ENCODE measurements around the gene RCAN3.

Gene RCAN3

GRCh38 chr1:24503870-24504523 lies 1.4 kb downstream of the RCAN3 start:
- Histone ChIP-seq H3K9ac (ENCODE audit: insufficient read length, low read depth) (peak overlapping the region; percentile 81), H3K4me3 (ENCODE audit: insufficient read length, low read depth) (peak overlapping the region; percentile 86), H3K36me3 (ENCODE audit: insufficient read depth, insufficient read length, low read length) (no peaks in the 10 kb centered on the region), H3K4me1 (ENCODE audit: insufficient read depth, insufficient read length) (peaks cover 7% of the 10 kb centered on the region), H3K9me3 (ENCODE audit: insufficient read depth, low read length) (no peaks in the 10 kb centered on the region), H3K27me3 (ENCODE audit: insufficient read depth, insufficient read length) (no peaks in the 10 kb centered on the region)
- no peak for TF ChIP-seq ZNF274 (IDR thresholded peaks at IDR 0.05; ENCODE audit: low read depth, low read length)
- TF ChIP-seq YY1 (IDR thresholded peaks at IDR 0.05; ENCODE audit: insufficient read depth, insufficient read length) = no peak
- no peak for TF ChIP-seq SUZ12 (IDR thresholded peaks at IDR 0.05; ENCODE audit: extremely low read depth, insufficient read depth, insufficient read length)
- no peak for DNase-seq (ENCODE audit: low read depth, low spot score)

GRCh38 chr1:24504560-24504959 lies 1.9 kb downstream of the RCAN3 start:
- no peaks in the 10 kb centered on the region for H3K36me3 ChIP-seq (ENCODE audit: insufficient read depth, insufficient read length, low read length)
- no peak for TF ChIP-seq SUZ12 (IDR thresholded peaks at IDR 0.05; ENCODE audit: extremely low read depth, insufficient read depth, insufficient read length)
- no peak for TF ChIP-seq ZNF274 (IDR thresholded peaks at IDR 0.05; ENCODE audit: low read depth, low read length)
- TF ChIP-seq YY1 (IDR thresholded peaks at IDR 0.05; ENCODE audit: insufficient read depth, insufficient read length) = no peak
- no peak for DNase-seq (ENCODE audit: low read depth, low spot score)
- H3K9me3 ChIP-seq (ENCODE audit: insufficient read depth, low read length) = no peaks in the 10 kb centered on the region
- H3K9ac ChIP-seq (ENCODE audit: insufficient read length, low read depth) = no peak overlapping the region
- H3K27me3 ChIP-seq (ENCODE audit: insufficient read depth, insufficient read length) = no peaks in the 10 kb centered on the region
- H3K4me3 ChIP-seq (ENCODE audit: insufficient read length, low read depth) = no peak overlapping the region
- peaks cover 7% of the 10 kb centered on the region for H3K4me1 ChIP-seq (ENCODE audit: insufficient read depth, insufficient read length)

GRCh38 chr1:24505816-24506215 lies 3.2 kb downstream of the RCAN3 start:
- peaks cover 7% of the 10 kb centered on the region for H3K4me1 ChIP-seq (ENCODE audit: insufficient read depth, insufficient read length)
- H3K9ac ChIP-seq (ENCODE audit: insufficient read length, low read depth) = no peak overlapping the region
- no peaks in the 10 kb centered on the region for H3K27me3 ChIP-seq (ENCODE audit: insufficient read depth, insufficient read length)
- H3K36me3 ChIP-seq (ENCODE audit: insufficient read depth, insufficient read length, low read length) = no peaks in the 10 kb centered on the region
- TF ChIP-seq YY1 (IDR thresholded peaks at IDR 0.05; ENCODE audit: insufficient read depth, insufficient read length) (no peak), SUZ12 (IDR thresholded peaks at IDR 0.05; ENCODE audit: extremely low read depth, insufficient read depth, insufficient read length) (no peak), ZNF274 (IDR thresholded peaks at IDR 0.05; ENCODE audit: low read depth, low read length) (no peak)
- H3K9me3 ChIP-seq (ENCODE audit: insufficient read depth, low read length) = no peaks in the 10 kb centered on the region
- no peak overlapping the region for H3K4me3 ChIP-seq (ENCODE audit: insufficient read length, low read depth)
- DNase-seq (ENCODE audit: low read depth, low spot score) = no peak

- Histone ChIP-seq H3K9me3 (ENCODE audit: insufficient read depth, low read length) (no peaks in the 10 kb centered on the region), H3K36me3 (ENCODE audit: insufficient read depth, insufficient read length, low read length) (peaks cover 2% of the 10 kb centered on the region), H3K4me1 (ENCODE audit: insufficient read depth, insufficient read length) (peaks cover 4% of the 10 kb centered on the region), H3K27me3 (ENCODE audit: insufficient read depth, insufficient read length) (no peaks in the 10 kb centered on the region), H3K4me3 (ENCODE audit: insufficient read length, low read depth) (no peak overlapping the region), H3K9ac (ENCODE audit: insufficient read length, low read depth) (no peak overlapping the region)
- DNase-seq (ENCODE audit: low read depth, low spot score) = no peak
- TF ChIP-seq ZNF274 (IDR thresholded peaks at IDR 0.05; ENCODE audit: low read depth, low read length) (no peak), SUZ12 (IDR thresholded peaks at IDR 0.05; ENCODE audit: extremely low read depth, insufficient read depth, insufficient read length) (no peak), YY1 (IDR thresholded peaks at IDR 0.05; ENCODE audit: insufficient read depth, insufficient read length) (no peak)
Observed at GRCh38 chr1:24506691-24507381, 4.2 kb downstream of the RCAN3 start.

- H3K4me3 ChIP-seq (ENCODE audit: insufficient read length, low read depth) = no peak overlapping the region
- H3K9me3 ChIP-seq (ENCODE audit: insufficient read depth, low read length) = no peaks in the 10 kb centered on the region
- H3K27me3 ChIP-seq (ENCODE audit: insufficient read depth, insufficient read length) = no peaks in the 10 kb centered on the region
- TF ChIP-seq ZNF274 (IDR thresholded peaks at IDR 0.05; ENCODE audit: low read depth, low read length) (no peak), YY1 (IDR thresholded peaks at IDR 0.05; ENCODE audit: insufficient read depth, insufficient read length) (no peak), SUZ12 (IDR thresholded peaks at IDR 0.05; ENCODE audit: extremely low read depth, insufficient read depth, insufficient read length) (no peak)
- no peak overlapping the region for H3K9ac ChIP-seq (ENCODE audit: insufficient read length, low read depth)
- no peak for DNase-seq (ENCODE audit: low read depth, low spot score)
- peaks cover 3% of the 10 kb centered on the region for H3K4me1 ChIP-seq (ENCODE audit: insufficient read depth, insufficient read length)
- peaks cover 3% of the 10 kb centered on the region for H3K36me3 ChIP-seq (ENCODE audit: insufficient read depth, insufficient read length, low read length)
Observed at GRCh38 chr1:24507405-24507804, 4.8 kb downstream of the RCAN3 start.

GRCh38 chr1:24508911-24509310 lies 6.3 kb downstream of the RCAN3 start:
- DNase-seq (ENCODE audit: low read depth, low spot score) = no peak
- Histone ChIP-seq H3K36me3 (ENCODE audit: insufficient read depth, insufficient read length, low read length) (peaks cover 3% of the 10 kb centered on the region), H3K9me3 (ENCODE audit: insufficient read depth, low read length) (no peaks in the 10 kb centered on the region), H3K9ac (ENCODE audit: insufficient read length, low read depth) (no peak overlapping the region), H3K4me1 (ENCODE audit: insufficient read depth, insufficient read length) (peaks cover 3% of the 10 kb centered on the region), H3K4me3 (ENCODE audit: insufficient read length, low read depth) (no peak overlapping the region), H3K27me3 (ENCODE audit: insufficient read depth, insufficient read length) (no peaks in the 10 kb centered on the region)
- TF ChIP-seq ZNF274 (IDR thresholded peaks at IDR 0.05; ENCODE audit: low read depth, low read length) (no peak), YY1 (IDR thresholded peaks at IDR 0.05; ENCODE audit: insufficient read depth, insufficient read length) (no peak), SUZ12 (IDR thresholded peaks at IDR 0.05; ENCODE audit: extremely low read depth, insufficient read depth, insufficient read length) (no peak)

- H3K36me3 ChIP-seq (ENCODE audit: insufficient read depth, insufficient read length, low read length) = peaks cover 3% of the 10 kb centered on the region
- TF ChIP-seq YY1 (IDR thresholded peaks at IDR 0.05; ENCODE audit: insufficient read depth, insufficient read length) (no peak), SUZ12 (IDR thresholded peaks at IDR 0.05; ENCODE audit: extremely low read depth, insufficient read depth, insufficient read length) (no peak), ZNF274 (IDR thresholded peaks at IDR 0.05; ENCODE audit: low read depth, low read length) (no peak)
- no peak overlapping the region for H3K9ac ChIP-seq (ENCODE audit: insufficient read length, low read depth)
- H3K4me1 ChIP-seq (ENCODE audit: insufficient read depth, insufficient read length) = peaks cover 4% of the 10 kb centered on the region
- H3K27me3 ChIP-seq (ENCODE audit: insufficient read depth, insufficient read length) = no peaks in the 10 kb centered on the region
- no peaks in the 10 kb centered on the region for H3K9me3 ChIP-seq (ENCODE audit: insufficient read depth, low read length)
- H3K4me3 ChIP-seq (ENCODE audit: insufficient read length, low read depth) = no peak overlapping the region
- DNase-seq (ENCODE audit: low read depth, low spot score) = no peak
Observed at GRCh38 chr1:24513706-24514105, 11.1 kb downstream of the RCAN3 start.

All from NT2/D1 (cell line).